Hematopoietic multipotent progenitor cell treated with erythropoietin and hydrocortisone succinate and interleukin-3 and kit ligand, for 8 days (in vitro differentiated cells): ENCODE results near the gene CADM1.

ENCODE experiments used
- DNase-seq: peaks from one replicate; pipeline ENCODE4 v3.0.0-alpha.2; 2015

CADM1 gene

GRCh38 chr11:115439385-115439784 lies 64.8 kb downstream of the CADM1 start:
- no peak for DNase-seq

GRCh38 chr11:115437902-115438575 lies 66.2 kb downstream of the CADM1 start:
- no peak for DNase-seq

GRCh38 chr11:115430345-115430744 lies 73.9 kb downstream of the CADM1 start:
- DNase-seq, result no peak

GRCh38 chr11:115428306-115428705 lies 75.9 kb downstream of the CADM1 start:
- no peak for DNase-seq

- no peak for DNase-seq
Measured at GRCh38 chr11:115425816-115426215, 78.4 kb downstream of the CADM1 start.

- DNase-seq, result no peak
Measured at GRCh38 chr11:115425250-115425649, 79.0 kb downstream of the CADM1 start.

- DNase-seq, result no peak
Measured at GRCh38 chr11:115423728-115424459, 80.3 kb downstream of the CADM1 start.

GRCh38 chr11:115421992-115422689 lies 82.1 kb downstream of the CADM1 start:
- DNase-seq, result no peak

- no peak for DNase-seq
Measured at GRCh38 chr11:115421352-115421991, 82.7 kb downstream of the CADM1 start.

GRCh38 chr11:115420505-115420904 lies 83.7 kb downstream of the CADM1 start:
- DNase-seq, result no peak

- no peak for DNase-seq
Measured at GRCh38 chr11:115418626-115419025, 85.6 kb downstream of the CADM1 start.

- DNase-seq, result no peak
Measured at GRCh38 chr11:115418081-115418480, 86.1 kb downstream of the CADM1 start.

- no peak for DNase-seq
Measured at GRCh38 chr11:115411120-115411519, 93.1 kb downstream of the CADM1 start.

- no peak for DNase-seq
Measured at GRCh38 chr11:115409691-115410220, 94.5 kb downstream of the CADM1 start.

- no peak for DNase-seq
Measured at GRCh38 chr11:115409116-115409670, 95.0 kb downstream of the CADM1 start.

GRCh38 chr11:115408036-115408921 lies 95.9 kb downstream of the CADM1 start:
- DNase-seq, result no peak

GRCh38 chr11:115407496-115407895 lies 96.7 kb downstream of the CADM1 start:
- no peak for DNase-seq

GRCh38 chr11:115406404-115406803 lies 97.8 kb downstream of the CADM1 start:
- DNase-seq, result no peak

GRCh38 chr11:115398333-115399080 lies 105.7 kb downstream of the CADM1 start:
- DNase-seq, result no peak

- DNase-seq, result no peak
Measured at GRCh38 chr11:115396533-115396932, 107.7 kb downstream of the CADM1 start.

GRCh38 chr11:115393950-115394349 lies 110.3 kb downstream of the CADM1 start:
- no peak for DNase-seq
